Amniotic stem cell (primary cell): ENCODE results near the gene CTNNA3.

ENCODE experiments used
- DNase-seq: peaks from one replicate; lab custom pipeline; 2025; lab: John Stamatoyannopoulos, UW

CTNNA3 gene

DNA sequence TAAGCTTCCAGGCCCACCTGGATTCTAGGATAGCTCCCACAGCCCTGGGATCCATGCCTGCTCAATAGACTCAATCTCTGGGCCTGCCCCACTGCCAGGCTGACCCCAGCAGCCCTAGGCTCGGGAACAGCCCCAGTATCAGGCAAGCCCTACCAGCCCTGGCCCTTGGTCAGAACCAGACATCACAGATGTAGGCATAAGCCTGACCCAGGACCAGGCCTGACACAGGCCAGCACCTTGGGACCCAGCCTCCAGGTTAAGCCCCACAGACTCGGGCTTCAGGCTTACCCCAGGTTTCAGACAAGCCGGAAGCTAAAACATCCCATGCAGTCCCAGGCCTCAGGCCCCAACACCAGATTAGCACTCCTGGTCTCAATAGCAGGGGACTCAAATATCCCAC, 1046.4 kb downstream of the CTNNA3 start:
- DNase-seq = no peak

DNA sequence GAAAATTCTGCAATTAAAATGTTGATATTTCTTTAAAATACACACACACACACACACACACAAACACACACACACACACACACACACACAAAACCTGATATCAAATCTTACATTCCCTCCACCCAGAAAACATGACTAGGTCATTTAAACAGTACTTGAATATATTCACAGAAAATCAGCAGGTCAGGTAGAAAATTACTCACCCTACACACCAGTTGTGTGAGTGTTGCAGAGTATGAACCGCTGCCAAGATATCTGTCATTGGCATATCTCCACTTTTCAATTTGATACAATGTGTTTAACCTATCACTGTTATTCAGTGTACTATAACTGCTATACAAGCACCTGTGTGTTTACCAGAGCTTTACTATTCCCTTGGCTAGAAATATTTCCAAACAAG, 1053.8 kb downstream of the CTNNA3 start:
- DNase-seq = no peak

GRCh38 chr10:66639371-66639770, 1056.6 kb downstream of the CTNNA3 start:
- no peak for DNase-seq

GRCh38 chr10:66637273-66638036, 1058.5 kb downstream of the CTNNA3 start:
- DNase-seq = no peak

DNA sequence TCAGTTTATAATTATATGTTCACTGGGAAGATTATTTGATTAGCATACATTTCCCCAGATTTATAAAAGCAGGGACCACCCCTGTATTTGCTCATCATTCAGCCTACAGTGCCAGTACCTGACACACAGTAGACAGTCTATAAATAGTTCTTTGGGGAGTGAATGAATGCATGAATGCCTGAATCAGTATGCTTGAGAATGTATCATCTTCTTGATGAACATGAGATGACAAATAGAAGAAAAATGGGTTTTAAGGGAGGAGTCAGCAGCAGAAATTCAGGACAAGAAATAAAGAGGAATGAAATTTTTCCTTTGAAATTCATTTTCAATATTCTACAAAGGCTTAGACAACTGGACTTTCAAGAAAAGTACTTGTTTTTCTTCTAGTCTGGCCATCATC, 1066.0 kb downstream of the CTNNA3 start:
- DNase-seq = no peak

DNA sequence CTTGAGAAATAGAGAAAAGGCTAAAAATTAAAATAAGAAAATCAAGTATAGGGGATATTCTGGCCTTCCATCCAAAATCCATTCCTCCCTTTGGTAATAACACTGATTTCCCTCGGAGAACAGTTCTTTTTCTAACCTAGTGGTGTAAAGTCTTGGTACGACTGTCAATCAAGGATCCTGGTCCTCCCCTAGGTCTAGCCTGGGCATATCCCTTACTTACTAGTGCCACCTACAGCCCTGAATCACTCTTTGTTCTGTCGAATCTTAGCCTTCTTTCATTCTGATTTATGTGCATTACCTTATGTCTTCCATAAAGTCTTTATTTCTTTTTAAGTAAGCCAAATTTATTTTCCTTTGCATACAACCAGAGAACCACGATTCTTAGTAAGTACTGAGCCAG, 1068.8 kb downstream of the CTNNA3 start:
- DNase-seq = no peak

DNA sequence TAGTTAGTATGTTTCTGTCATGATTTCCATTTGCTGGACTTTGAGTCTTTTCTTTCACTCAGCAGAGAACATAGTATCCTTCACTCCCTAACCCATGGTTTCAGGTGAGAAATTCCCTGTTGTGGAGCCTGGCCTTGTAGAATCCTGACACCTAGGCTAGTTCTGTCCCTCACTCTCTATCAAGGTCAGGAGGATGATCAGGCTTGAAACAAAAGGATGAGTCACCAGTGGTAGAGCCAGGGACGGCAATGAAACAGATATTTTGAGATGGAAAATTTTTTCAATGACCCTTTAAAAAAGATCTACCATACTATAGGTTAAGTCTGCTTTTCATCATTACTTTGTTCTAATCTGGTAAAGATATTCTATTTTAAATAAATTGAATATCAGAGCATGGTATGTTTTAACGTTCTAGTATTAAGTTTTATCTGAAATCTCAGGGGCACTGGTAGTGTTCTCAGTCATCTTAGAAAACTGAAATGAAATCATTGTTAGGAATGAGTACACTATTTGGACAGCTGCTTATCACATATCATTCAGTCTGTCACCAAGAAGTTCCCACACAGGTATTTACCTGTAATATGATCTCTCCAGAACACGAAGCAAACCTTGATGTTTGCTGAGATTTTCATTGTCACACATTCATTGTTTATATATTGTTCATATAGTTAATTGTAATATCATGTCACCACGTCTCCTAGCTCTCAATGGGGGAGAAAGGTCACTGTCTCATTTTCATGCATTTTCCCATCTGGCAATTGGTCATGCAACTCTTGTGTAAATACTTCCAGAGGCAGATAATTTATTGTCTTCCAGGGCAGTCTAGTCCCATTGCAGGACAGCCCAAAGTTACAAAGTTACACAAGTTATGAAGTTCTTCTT, 1070.0 kb downstream of the CTNNA3 start:
- no peak for DNase-seq

- no peak for DNase-seq
These were observed 1073.9 kb downstream of the CTNNA3 start for GRCh38 chr10:66622050-66622449.

- DNase-seq = no peak
These were observed 1091.8 kb downstream of the CTNNA3 start for GRCh38 chr10:66604195-66604594.

GRCh38 chr10:66591865-66592264, 1104.1 kb downstream of the CTNNA3 start:
- DNase-seq = no peak

DNA sequence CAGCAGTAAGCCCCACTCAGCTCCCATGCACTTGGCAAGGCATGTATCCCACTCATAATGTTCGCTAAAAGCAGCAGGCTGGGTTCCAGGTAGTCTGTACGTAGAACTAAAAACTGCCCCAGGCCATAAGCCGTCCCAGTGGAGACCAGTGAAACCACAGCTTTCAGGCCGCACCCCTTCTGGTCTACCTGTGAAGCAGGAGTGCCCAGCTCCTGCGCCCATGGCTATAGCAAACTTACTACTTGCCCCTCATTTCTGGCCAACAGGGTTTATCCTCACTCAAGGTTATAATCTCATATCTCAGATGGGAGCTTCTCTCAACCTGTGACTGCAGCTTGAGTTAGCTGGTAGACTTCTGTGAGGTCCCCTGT, 1108.3 kb downstream of the CTNNA3 start:
- no peak for DNase-seq

- no peak for DNase-seq
These were observed 1108.9 kb downstream of the CTNNA3 start for GRCh38 chr10:66586897-66587679.

DNA sequence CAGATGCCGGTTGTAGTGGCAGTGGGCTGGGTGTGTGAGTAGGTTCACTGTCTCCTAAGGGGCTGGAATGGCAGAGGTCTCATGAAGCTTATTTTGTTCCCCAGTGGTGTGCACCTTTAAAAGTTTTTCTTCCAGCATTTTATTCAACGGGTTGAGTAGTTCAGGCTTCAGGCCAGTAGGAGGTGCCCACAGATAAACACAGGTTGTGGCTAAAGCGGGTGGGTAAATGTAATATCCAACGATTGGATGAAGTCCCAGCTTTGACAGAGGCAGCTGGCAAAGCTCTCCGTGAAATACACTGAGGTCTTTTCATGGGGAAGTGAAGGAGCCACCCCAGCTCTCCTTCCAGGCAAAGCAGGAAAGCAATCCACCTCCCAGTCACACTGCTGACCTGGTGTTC, 1109.9 kb downstream of the CTNNA3 start:
- no peak for DNase-seq

DNA sequence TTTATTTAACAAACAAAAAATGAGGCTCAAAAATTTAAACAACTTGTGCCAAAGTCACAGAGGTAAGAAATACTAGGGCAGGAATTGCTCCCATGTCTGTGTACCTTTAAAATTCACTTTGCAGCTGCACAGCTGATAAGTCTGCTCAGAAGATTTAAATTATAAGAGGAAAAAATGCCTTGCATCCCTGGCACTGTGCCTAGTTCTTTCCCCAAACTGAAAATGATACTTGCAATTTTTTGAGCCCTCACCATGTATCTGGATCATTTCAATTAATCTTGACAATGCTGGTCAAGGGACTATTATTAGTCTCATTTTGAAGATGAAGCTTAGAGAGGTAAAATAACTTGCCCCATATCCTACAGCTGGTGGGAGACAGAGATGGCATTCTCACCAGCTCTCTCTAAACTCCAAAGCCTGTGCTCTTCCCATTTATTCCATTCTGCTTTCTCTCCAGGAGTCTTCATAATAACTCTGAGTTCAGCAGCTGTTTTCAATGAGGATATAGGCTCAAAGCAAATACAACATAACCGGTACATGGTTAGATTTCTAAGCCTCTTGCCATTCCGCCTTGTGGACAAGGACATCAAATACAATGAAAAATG, 1120.6 kb downstream of the CTNNA3 start:
- DNase-seq = no peak

GRCh38 chr10:66572700-66573099, 1123.3 kb downstream of the CTNNA3 start:
- DNase-seq = no peak

GRCh38 chr10:66565999-66566398, 1130.0 kb downstream of the CTNNA3 start:
- DNase-seq = no peak

DNA sequence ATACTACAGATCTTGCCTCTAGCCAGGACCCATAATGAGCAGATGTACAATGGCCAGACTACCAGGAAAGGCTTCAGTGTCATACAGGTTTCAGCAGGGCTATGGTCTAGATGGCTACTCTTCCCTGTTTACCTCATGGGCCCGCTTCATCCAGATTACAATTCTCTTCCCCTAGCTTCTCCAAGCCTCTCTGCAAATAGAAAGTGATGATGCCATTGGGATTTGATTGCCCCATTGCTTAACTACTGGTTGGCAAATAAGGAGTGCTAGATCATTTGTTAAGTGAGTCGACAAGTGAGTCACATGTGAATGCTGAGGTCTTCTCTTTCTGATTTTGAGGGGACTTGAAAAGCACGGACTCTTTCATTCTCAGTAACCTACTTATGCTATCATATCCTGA, 1131.7 kb downstream of the CTNNA3 start:
- DNase-seq = no peak

DNA sequence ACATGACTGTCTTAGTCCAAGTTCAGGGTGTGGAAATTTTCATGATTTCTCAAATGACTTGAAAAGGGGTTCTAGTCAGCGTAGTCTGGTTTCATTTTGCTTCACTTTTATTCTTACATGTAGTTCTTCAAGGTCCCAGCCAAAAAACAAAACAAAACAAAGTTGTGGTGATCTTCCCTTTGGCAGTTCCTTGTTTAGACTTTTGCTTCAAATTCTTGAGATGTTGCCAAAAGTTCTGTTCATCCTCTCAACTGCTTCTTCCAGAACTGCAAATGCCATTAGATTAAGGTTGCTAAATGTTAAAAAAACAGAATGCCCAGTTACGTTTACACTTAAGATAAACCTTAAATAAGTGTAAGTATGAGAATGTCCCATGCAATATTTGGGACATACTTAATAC, 1140.9 kb downstream of the CTNNA3 start:
- DNase-seq = no peak

GRCh38 chr10:66552331-66552730, 1143.7 kb downstream of the CTNNA3 start:
- DNase-seq = no peak

GRCh38 chr10:66550351-66550750, 1145.6 kb downstream of the CTNNA3 start:
- no peak for DNase-seq

- no peak for DNase-seq
These were observed 1157.1 kb downstream of the CTNNA3 start for GRCh38 chr10:66538908-66539307.

DNA sequence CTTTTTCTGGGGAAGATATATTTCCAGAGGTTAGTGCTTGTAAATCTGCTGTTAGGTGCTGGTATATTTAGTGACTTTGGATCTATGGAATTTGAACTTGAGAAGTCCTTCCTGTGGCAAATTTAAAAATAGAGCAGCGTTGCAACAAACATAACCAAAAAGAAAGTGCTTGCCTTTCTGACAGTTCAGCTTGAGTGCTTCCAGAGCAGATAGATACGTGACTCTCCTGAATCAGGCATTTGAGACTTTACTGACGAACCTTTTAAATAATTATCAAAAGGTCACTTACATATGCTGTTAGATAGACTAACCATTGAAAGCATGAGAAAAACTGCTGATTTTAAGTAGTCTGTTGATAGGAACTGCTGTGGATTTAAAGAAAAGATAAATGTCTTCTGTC, 1157.6 kb downstream of the CTNNA3 start:
- DNase-seq = no peak
